GM12878 (cell line): Measurements from ENCODE around the gene SCARF1. TPM values are rescaled to one million over a fixed set of nuclear protein-coding genes. Genes with fewer than 3 reads are reported as not detected.
"Not testable (repeated sequence)": the region's sequence is repeated elsewhere in the genome, so short reads cannot be mapped to it uniquely, and the experiment has no call there.

ENCODE experiments used
- ATAC-seq: fragments of 200-7000 bp; cut with Tn5 transposase; 3 replicates; pipeline ENCODE4 v1.9.1; 2020; ENCODE audit warnings: mild to moderate bottlenecking, moderate library complexity
- BruUV-seq: library from RNA; stranded (reverse); fragments of 400-500 nt; replicated peaks from 2 replicates; lab custom pipeline; 2021; lab: Mats Ljungman, UMichigan
- CTCF ChIA-PET: fragments of 300-600 bp; sonication (Branson Sonifier 250); formaldehyde crosslinking; extraction: SDS; loops from one replicate; lab custom pipeline; 2021; ENCODE audit warnings: inconsistent platforms; lab: Yijun Ruan, JAX
- POLR2A ChIA-PET: fragments of 350-600 bp; formaldehyde crosslinking; extraction: SDS; loops from one replicate; lab custom pipeline; 2021; ENCODE audit warnings: inconsistent platforms; lab: Charles Lee
- RAD21 ChIA-PET: fragments of 300-600 bp; sonication (Branson Sonifier 250); formaldehyde crosslinking; loops from one replicate; lab custom pipeline; 2023; ENCODE audit warnings: antibody characterized with exemption; ENCODE audit not compliant: unreplicated experiment; lab: Charles Lee
- SMC1A ChIA-PET: fragments of 300-600 bp; sonication (Branson Sonifier 250); formaldehyde crosslinking; loops from one replicate; lab custom pipeline; 2023; ENCODE audit not compliant: unreplicated experiment, uncharacterized antibody; lab: Charles Lee
- DNase-seq: peaks from one replicate; pipeline ENCODE4 v3.0.0-alpha.2; 2011; ENCODE audit warnings: low read depth, low spot score
- FAIRE-seq: peaks from 3 replicates; lab custom pipeline; 2011; peaks lifted over from hg19 to GRCh38; lab: Jason Lieb, UNC
- H2AFZ ChIP-seq: 2 replicates; pipeline ENCODE4 v1.6.0; 2011; ENCODE audit warnings: low read depth, low read length, control low read depth; ENCODE audit not compliant: control insufficient read depth
- H3K27ac ChIP-seq: 2 replicates; pipeline ENCODE4 v1.5.1; 2011; ENCODE audit warnings: control low read depth; ENCODE audit not compliant: control insufficient read depth, insufficient read depth
- H3K27me3 ChIP-seq, 2 experiments: replicated peaks in 1 of 2; 2 replicates each; pipeline versions ENCODE4 v1.6.0 to v1.6.1; 2011; ENCODE audit warnings: low read length in 1 of 2; ENCODE audit not compliant: control insufficient read depth in 2 of 2, insufficient read depth in 2 of 2
- H3K36me3 ChIP-seq, 2 experiments: 2 replicates each; pipeline ENCODE4 v1.5.1; 2011; ENCODE audit warnings: low read length in 1 of 2; ENCODE audit not compliant: control insufficient read depth in 2 of 2, insufficient read depth in 2 of 2
- H3K4me1 ChIP-seq: 2 replicates; pipeline ENCODE4 v1.6.1; 2011; ENCODE audit warnings: mild to moderate bottlenecking, low read length, moderate library complexity, mixed read lengths; ENCODE audit not compliant: control insufficient read depth, insufficient read depth
- H3K4me2 ChIP-seq: 2 replicates; pipeline ENCODE4 v1.6.0; 2011; ENCODE audit warnings: control low read depth; ENCODE audit not compliant: control insufficient read depth, insufficient read depth
- H3K4me3 ChIP-seq: fragments of 200-600 bp; sonication (generic); 2 replicates; pipeline ENCODE4 v1.5.1; 2016
- H3K79me2 ChIP-seq: 2 replicates; pipeline ENCODE4 v1.6.0; 2011; ENCODE audit warnings: low read length; ENCODE audit not compliant: control insufficient read depth, insufficient read depth
- H3K9ac ChIP-seq: 2 replicates; pipeline ENCODE4 v1.8.0; 2011; ENCODE audit warnings: low read length, control low read depth, mixed read lengths; ENCODE audit not compliant: control insufficient read depth, insufficient read depth
- H3K9me3 ChIP-seq: replicated peaks from 3 replicates; pipeline ENCODE4 v1.5.1; 2011; ENCODE audit warnings: mild to moderate bottlenecking, low read length; ENCODE audit not compliant: control insufficient read depth, insufficient read depth
- H4K20me1 ChIP-seq: 2 replicates; pipeline ENCODE4 v1.6.0; 2011; ENCODE audit not compliant: control insufficient read depth, insufficient read depth
- CHD2 ChIP-seq: IDR thresholded peaks from 2 replicates; pipeline ENCODE4 v1.6.1; 2011; ENCODE audit warnings: low read depth, low read length, improper control_type of control experiment, borderline replicate concordance
- ESRRA ChIP-seq: IDR thresholded peaks from 2 replicates; pipeline ENCODE4 v1.6.1; 2012; ENCODE audit warnings: mild to moderate bottlenecking, low read length, improper control_type of control experiment
- POLR2A ChIP-seq: IDR thresholded peaks from 2 replicates; pipeline ENCODE4 v1.6.1; 2011; ENCODE audit warnings: low read depth, mild to moderate bottlenecking, low read length
- POLR2AphosphoS5 ChIP-seq: IDR thresholded peaks from 2 replicates; pipeline ENCODE4 v1.6.1; 2011; ENCODE audit warnings: mild to moderate bottlenecking, low read length, inconsistent platforms
- WGBS: methylation state at CpG from one replicate; pipeline ENCODE4 v1.1.6; 2016; ENCODE audit warnings: low lambda C conversion rate; ENCODE audit not compliant: insufficient replicate concordance, insufficient coverage; ENCODE audit errors: missing lambda C conversion rate; 5-methylcytosine and 5-hydroxymethylcytosine counted together
- in situ Hi-C: fragments of 300-500 bp; cut with MboI; formaldehyde crosslinking; loops from 9 replicates; pipeline ENCODE4 v1.14.3; 2018; ENCODE audit warnings: mixed read lengths
- intact Hi-C: fragments of 100-400 bp; cut with micrococcal nuclease; formaldehyde crosslinking; loops from one replicate; pipeline ENCODE4 v1.14.2; 2022; ENCODE audit not compliant: unreplicated experiment
- polyA plus RNA-seq, 11 experiments: library from polyadenylated mRNA; depleted of rRNA in 4 of 11; unstranded in 6 of 11; stranded (reverse) in 5 of 11; fragments of >200 nt; fragmentation: Nextera tagmentation in 4 of 11; fragmentation: Illumina TruSeq in 1 of 11; extraction: Ambion mirVana in 4 of 11; extraction: Trizol in 1 of 11; gene quantifications; 1 replicate in 1 of 11; 2 replicates in 10 of 11; pipeline versions ENCODE4 v1.2.1 to v1.2.3, GENCODE V29; 2011 to 2016; ENCODE audit warnings: inconsistent platforms in 2 of 11, missing spikeins in 2 of 11, low read depth in 1 of 11
- total RNA-seq, 4 experiments: library from RNA; depleted of rRNA in 3 of 4; stranded (reverse); fragments of >200 nt in 3 of 4; fragmentation: Illumina TruSeq in 1 of 4; extraction: Trizol in 1 of 4; gene quantifications; 2 replicates each; pipeline versions ENCODE4 v1.2.1 to v1.2.3, GENCODE V29; 2013 to 2021

The SCARF1 gene
- total and polyA plus RNA-seq, 10 of the 15 experiments (the other 5 are each of a cell fraction or from before 2014, with no cell fraction given): 0.10 to 1.7 (median 0.43) TPM

- BruUV-seq: TSS peak; percentile 19
- no peaks in the 10 kb centered on the region; the same call in 1 of the 2 replicates for H3K79me2 ChIP-seq
- no peaks in the 10 kb centered on the region for H3K4me1 ChIP-seq
- no peak overlapping the region for H3K4me3 ChIP-seq
- H2AFZ ChIP-seq: no peak overlapping the region
- no peaks in the 10 kb centered on the region for H3K9me3 ChIP-seq
- POLR2A ChIA-PET: interaction anchor here (1.3 kb wide), 1 partner anchor 110 kb away, joined by 3 read pairs; no protein-coding TSS in a partner anchor
- in situ Hi-C loops (no loop called here), intact Hi-C loops (no loop called here)
- 98% methylated on average over 26 of the region's 26 CpGs for WGBS
- H3K36me3 ChIP-seq: peaks cover 40 to 56% of the 10 kb centered on the region in 2 experiments
- no peak overlapping the region for H3K9ac ChIP-seq
- H4K20me1 ChIP-seq: 0 out of 2 replicates have a peak, but pooled peaks cover 5% of the 10 kb centered on the region
- DNase-seq: no peak
- FAIRE-seq: no peak
- no peak for ATAC-seq
- TF ChIP-seq CHD2: no peak
- no peak for TF ChIP-seq ESRRA
- peak; percentile 66 for TF ChIP-seq POLR2A
- peak; percentile 67 for TF ChIP-seq POLR2AphosphoS5
- SMC1A ChIA-PET: interaction anchor here (0.7 kb wide), 1 partner anchor 10 kb away, joined by 3 read pairs; no protein-coding TSS in a partner anchor
- CTCF ChIA-PET: interaction anchor here (0.6 kb wide), 1 partner anchor 40 kb away, joined by 3 read pairs; no protein-coding TSS in a partner anchor
- no peak overlapping the region for H3K4me2 ChIP-seq
- RAD21 ChIA-PET: interaction anchor here (1.4 kb wide), 1 partner anchor 99 kb away, joined by 3 read pairs; no protein-coding TSS in a partner anchor
- no peak overlapping the region for H3K27ac ChIP-seq
- no peaks in the 10 kb centered on the region for H3K27me3 ChIP-seq
Measured at GRCh38 chr17:1673041-1673785, 27.7 kb upstream of the SCARF1 start.

- 98% methylated on average over 5 of the region's 5 CpGs for WGBS
- DNase-seq, H3K27me3 ChIP-seq, H4K20me1 ChIP-seq, H3K4me1 ChIP-seq, BruUV-seq, H3K27ac ChIP-seq, H3K79me2 ChIP-seq, in situ Hi-C loops, H3K4me2 ChIP-seq, FAIRE-seq, H2AFZ ChIP-seq, H3K9ac ChIP-seq, ATAC-seq, H3K9me3 ChIP-seq, H3K4me3 ChIP-seq, SMC1A ChIA-PET: not testable (repeated sequence)
- H3K36me3 ChIP-seq: peaks cover 32 to 45% of the 10 kb centered on the region in 2 experiments
- intact Hi-C loops: loop anchor here (10.0 kb wide), 1 partner anchor 121 kb away; no protein-coding TSS in a partner anchor
- POLR2A ChIA-PET: interaction anchor here (2.1 kb wide), 1 partner anchor 15 kb away, joined by 7 read pairs; the partner anchor contains the start of gene RILP
- TF ChIP-seq POLR2AphosphoS5: peak; percentile 31; the same call in 1 of the 2 replicates
- RAD21 ChIA-PET: interaction anchor here (0.6 kb wide), 1 partner anchor 762 kb away, joined by 3 read pairs; no protein-coding TSS in a partner anchor
- CTCF ChIA-PET: interaction anchor here (0.9 kb wide), 1 partner anchor 34 kb away, joined by 3 read pairs; no protein-coding TSS in a partner anchor
Measured at GRCh38 chr17:1663934-1664333, 18.4 kb upstream of the SCARF1 start.
